Pulmonary artery endothelial cell (primary cell): ENCODE data around the gene ZNF483. TPM values are rescaled to one million over a fixed set of nuclear protein-coding genes. Genes with fewer than 3 reads are reported as not detected.
"Not testable (repeated sequence)": the region's sequence is repeated elsewhere in the genome, so short reads cannot be mapped to it uniquely, and the experiment has no call there.

Experiments used
- DNase-seq: peaks from one replicate; pipeline ENCODE4 v3.0.0-alpha.2; 2011; ENCODE audit warnings: low read depth, low spot score
- total RNA-seq: library from RNA; depleted of rRNA; stranded (reverse); fragments of >200 nt; gene quantifications from 2 replicates; pipeline ENCODE4 v1.2.3, GENCODE V29; 2014

The ZNF483 gene
- total RNA-seq, 1 donor from 2014 or later, result 1.4 TPM

DNA sequence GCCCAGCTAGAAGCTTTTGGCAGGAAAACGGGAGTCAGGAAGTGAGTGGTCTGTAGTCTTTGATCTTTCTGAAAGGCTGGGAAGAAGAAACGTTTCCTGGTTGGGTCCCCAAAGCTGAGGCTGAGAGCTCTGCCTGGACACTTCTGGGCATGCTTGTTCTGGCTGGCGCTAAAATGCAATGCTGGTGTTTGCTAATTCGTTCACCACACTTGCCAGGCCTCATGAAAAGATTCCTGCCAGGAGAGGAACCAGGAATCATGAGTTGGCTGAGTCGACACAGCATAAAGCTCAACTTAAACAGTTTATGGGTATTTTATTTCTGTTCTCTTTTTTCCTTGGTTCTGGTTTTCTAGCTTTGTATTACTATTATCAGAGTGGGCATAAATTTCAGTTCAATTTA, 85.2 kb downstream of the ZNF483 start:
- no peak for DNase-seq

GRCh38 chr9:111610845-111611244, 85.9 kb downstream of the ZNF483 start:
- no peak for DNase-seq

DNA sequence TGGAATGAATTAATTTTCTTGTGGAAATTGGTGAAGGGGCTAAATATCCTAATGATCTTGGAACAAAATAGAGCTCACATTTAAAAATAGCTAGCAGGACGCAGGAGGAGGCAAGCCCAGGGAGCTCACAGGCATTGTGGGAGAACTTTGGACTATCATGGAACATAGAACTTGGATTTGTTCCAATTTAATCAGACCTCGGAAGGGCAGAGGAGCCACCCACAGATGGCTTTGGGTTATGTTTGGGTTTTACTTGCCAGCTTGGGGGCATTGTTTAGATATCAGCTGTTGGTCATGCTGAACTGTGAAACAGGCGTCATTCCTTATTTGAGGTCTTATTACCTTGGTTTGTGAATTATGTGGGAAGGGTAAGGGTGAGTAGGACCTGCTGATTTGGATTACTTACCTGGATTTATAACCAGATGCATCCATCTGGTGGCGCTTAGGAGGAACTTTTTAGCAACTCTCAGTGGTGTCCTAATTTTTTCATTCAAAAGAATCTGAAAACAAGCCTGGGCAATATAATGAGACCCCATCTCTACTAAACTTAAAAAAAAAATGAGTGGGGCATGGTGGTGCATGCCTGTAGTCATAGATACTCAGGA, 88.6 kb downstream of the ZNF483 start:
- DNase-seq, result no peak

DNA sequence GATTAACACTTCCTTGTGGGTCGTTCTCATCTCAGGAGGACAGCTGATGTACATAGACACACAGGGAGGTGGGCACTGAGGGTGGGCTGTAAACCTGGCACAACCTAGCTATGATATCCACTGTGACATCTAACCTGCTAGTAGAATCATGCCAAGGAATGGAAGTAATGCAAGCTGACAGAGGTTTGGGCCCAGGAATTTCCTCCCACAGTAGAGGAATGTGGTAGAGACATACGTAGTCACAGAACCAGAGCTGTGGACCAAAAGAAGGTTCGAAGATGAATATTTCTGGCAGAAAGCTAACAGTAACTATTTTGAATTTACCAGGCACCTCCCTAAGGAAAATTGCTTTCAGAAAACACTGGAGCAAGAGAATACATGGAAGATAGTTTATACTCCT, 90.9 kb downstream of the ZNF483 start:
- DNase-seq, result no peak

DNA sequence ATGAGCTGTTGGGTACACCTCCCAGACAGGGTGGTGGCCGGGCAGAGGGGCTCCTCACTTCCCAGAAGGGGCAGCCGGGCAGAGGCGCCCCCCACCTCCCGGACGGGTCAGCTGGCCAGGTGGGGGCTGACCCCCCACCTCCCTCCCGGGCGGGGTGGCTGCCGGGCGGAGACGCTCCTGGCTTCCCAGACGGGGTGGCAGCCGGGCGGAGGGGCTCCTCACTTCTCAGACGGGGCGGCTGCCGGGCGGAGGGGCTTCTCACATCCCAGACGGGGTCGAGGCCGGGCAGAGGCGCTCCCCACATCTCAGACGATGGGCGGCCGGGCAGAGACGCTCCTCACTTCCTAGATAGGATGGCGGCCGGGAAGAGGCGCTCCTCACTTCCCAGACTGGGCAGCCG, 92.4 kb downstream of the ZNF483 start:
- not testable (repeated sequence) for DNase-seq

DNA sequence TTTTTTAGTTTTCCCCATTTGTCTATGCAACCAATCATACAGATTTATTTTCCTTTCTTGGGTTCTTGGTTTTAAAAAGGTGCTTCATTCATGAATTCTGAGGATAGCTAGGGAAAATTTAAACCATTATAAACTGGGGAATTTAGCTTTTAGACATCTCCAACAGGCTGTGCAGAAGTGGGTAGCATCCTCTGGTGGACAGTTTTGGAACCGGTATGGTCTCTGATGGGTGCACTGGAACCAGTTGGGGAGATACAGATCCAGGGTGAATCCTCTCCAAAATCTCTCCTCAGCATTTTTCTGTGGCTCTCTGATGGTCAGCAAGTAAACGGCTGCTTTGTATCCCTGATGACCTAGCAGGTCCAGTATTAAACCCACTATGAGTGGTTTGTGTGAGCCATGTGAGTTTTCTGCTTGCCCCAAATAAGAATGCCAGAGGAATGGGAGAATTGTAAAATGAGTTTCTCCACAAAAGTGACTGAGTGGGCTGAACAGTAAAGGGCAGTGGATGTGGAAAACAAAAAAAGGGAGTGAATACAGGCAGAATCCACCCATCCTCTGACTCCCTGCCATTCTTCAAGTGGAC, 97.0 kb downstream of the ZNF483 start:
- DNase-seq, result no peak

GRCh38 chr9:111622626-111623025, 97.6 kb downstream of the ZNF483 start:
- DNase-seq, result no peak

Other genes with a start within 250 kb of the ZNF483 start
- not detected in 2 replicates for gene OR2K2, start 195.0 kb upstream of the ZNF483 start, total RNA-seq
- gene ECPAS, start 40.8 kb upstream of the ZNF483 start, total RNA-seq, result 102 and 131 TPM in 2 replicates
- 63.4 and 77.9 TPM in 2 replicates for gene PTGR1, start 74.5 kb downstream of the ZNF483 start, total RNA-seq
- gene DNAJC25, start 106.2 kb downstream of the ZNF483 start, total RNA-seq, result 3.8 and 4.7 TPM in 2 replicates
- gene GNG10, start 136.4 kb downstream of the ZNF483 start, total RNA-seq, result 49.0 and 53.2 TPM in 2 replicates